ENCODE data around the gene BMPR1A.
"Not testable (repeated sequence)": the region's sequence is repeated elsewhere in the genome, so short reads cannot be mapped to it uniquely, and the experiment has no call there.

Gene BMPR1A

GRCh38 chr10:86941426-86941825 is 185.0 kb downstream of the BMPR1A start:
- DNase-seq (ENCODE audit: low spot score), result no peak

- DNase-seq (ENCODE audit: low spot score), result no peak
Observed at GRCh38 chr10:86941991-86942421, 185.6 kb downstream of the BMPR1A start.

- no peak for DNase-seq (ENCODE audit: low spot score)
Observed at GRCh38 chr10:86942441-86943315, 186.3 kb downstream of the BMPR1A start.

- DNase-seq (ENCODE audit: low spot score), result peak; percentile 3
Observed at GRCh38 chr10:86943316-86944030, 187.1 kb downstream of the BMPR1A start.

- DNase-seq (ENCODE audit: low spot score), result no peak
Observed at GRCh38 chr10:86944031-86944419, 187.6 kb downstream of the BMPR1A start.

GRCh38 chr10:86944471-86944870 is 188.1 kb downstream of the BMPR1A start:
- DNase-seq (ENCODE audit: low spot score), result no peak

GRCh38 chr10:86944907-86945306 is 188.5 kb downstream of the BMPR1A start:
- DNase-seq (ENCODE audit: low spot score), result peak; percentile 1

GRCh38 chr10:86945361-86946212 is 189.2 kb downstream of the BMPR1A start:
- peak; percentile 33 for DNase-seq (ENCODE audit: low spot score)

- peak; percentile 3 for DNase-seq (ENCODE audit: low spot score)
Observed at GRCh38 chr10:86946213-86947155, 190.1 kb downstream of the BMPR1A start.

GRCh38 chr10:86947806-86948205 is 191.4 kb downstream of the BMPR1A start:
- not testable (repeated sequence) for DNase-seq (ENCODE audit: low spot score)

GRCh38 chr10:86950349-86950748 is 193.9 kb downstream of the BMPR1A start:
- DNase-seq (ENCODE audit: low spot score), result no peak

- no peak for DNase-seq (ENCODE audit: low spot score)
Observed at GRCh38 chr10:86951184-86951761, 194.9 kb downstream of the BMPR1A start.

- DNase-seq (ENCODE audit: low spot score), result no peak
Observed at GRCh38 chr10:86952106-86952505, 195.7 kb downstream of the BMPR1A start.

GRCh38 chr10:86952697-86953096 is 196.3 kb downstream of the BMPR1A start:
- DNase-seq (ENCODE audit: low spot score), result not testable (repeated sequence)

GRCh38 chr10:86953747-86954680 is 197.6 kb downstream of the BMPR1A start:
- DNase-seq (ENCODE audit: low spot score), result no peak

- no peak for DNase-seq (ENCODE audit: low spot score)
Observed at GRCh38 chr10:86954681-86955500, 198.5 kb downstream of the BMPR1A start.

- no peak for DNase-seq (ENCODE audit: low spot score)
Observed at GRCh38 chr10:86955501-86956194, 199.2 kb downstream of the BMPR1A start.
